GM18499 (cell line): ENCODE results near the gene PEBP1.

Experiments used
- ATAC-seq: cut with Tn5 transposase; IDR thresholded peaks from one replicate; pipeline ENCODE4 v1.9.1; 2021; ENCODE audit warnings: moderate number of reproducible peaks; ENCODE audit not compliant: insufficient read depth, unreplicated experiment

PEBP1 gene

GRCh38 chr12:118135788-118136558, at the start of gene PEBP1:
PEBP1 (plus strand) TSS chr12:118136124; CDS start chr12:118136210, 86 bp downstream.
- ATAC-seq = peak; percentile 79

DNA sequence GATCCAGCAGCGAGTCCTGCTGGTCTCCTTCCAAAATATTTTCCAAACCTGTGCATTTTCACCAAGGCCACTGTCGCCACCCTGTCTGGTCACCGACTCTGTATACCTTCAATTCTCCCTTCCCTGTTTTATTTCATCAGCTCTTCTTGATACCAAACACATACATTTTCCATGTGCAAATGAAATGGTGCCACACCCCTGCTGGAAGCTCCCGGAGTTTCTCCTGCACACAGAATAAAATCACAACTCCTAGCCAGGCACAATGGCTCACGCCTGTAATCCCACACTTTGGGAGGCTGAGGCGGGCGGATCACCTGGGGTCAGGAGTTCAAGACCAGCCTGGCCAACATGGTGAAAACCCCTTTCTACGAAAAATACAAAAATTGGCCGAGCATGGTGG, 46.1 kb upstream of the PEBP1 start:
- no peak for ATAC-seq

DNA sequence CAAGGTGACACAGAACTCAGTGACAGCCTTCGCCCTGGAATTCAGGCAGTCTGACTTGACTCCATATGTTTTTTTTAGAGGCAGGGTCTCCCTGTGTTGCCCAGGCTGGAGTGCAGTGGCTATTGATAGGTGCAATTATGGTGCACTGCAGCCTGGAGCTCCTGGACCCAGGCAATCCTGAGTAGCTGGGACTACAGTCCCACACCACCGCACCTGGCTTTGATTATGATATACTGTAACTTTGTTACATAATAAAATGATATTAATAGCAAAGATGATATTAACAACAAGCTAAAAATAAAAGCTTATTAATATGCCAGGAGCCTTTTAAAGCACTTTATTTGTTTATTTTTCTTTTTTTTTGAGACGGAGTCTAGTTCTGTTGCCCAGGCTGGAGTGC, 41.9 kb upstream of the PEBP1 start:
- ATAC-seq = no peak

- no peak for ATAC-seq
These were observed 37.5 kb upstream of the PEBP1 start for GRCh38 chr12:118098401-118098800.

DNA sequence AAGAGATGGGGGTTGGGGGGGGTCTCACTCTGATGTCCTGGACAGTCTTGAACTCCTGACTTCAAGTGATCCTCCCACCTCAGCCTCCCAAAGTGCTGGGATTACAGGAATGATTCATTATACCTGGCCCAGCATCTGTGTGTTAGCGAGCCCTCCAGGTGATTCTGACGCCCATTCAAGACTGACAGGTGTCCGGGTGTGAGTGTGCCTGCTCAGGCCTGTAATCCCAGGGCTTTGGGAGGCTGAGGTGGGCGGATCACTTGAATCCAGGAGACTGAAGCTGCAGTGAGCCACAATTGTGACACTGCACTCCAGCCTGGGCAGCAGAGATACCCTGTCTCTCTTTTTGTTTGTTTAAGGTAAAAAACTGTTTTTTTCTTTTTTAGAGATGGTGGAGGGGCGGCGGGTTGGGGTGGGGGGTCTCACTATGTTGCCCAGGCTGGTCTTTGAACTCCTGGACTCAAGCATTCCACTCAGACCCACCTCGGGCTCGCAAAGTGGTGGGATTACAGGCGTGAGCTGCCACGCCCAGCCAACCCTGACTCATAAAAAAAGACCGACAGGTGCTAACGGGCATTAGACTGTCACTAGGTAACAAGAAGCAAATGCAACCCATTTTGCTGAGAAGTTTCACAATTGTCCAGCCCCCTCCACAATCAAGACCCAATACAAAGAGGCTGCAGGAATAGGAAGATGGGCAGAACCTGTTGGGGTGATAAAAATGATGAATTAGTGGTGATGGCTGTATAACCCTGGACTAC, 36.8 kb upstream of the PEBP1 start:
- ATAC-seq = no peak

DNA sequence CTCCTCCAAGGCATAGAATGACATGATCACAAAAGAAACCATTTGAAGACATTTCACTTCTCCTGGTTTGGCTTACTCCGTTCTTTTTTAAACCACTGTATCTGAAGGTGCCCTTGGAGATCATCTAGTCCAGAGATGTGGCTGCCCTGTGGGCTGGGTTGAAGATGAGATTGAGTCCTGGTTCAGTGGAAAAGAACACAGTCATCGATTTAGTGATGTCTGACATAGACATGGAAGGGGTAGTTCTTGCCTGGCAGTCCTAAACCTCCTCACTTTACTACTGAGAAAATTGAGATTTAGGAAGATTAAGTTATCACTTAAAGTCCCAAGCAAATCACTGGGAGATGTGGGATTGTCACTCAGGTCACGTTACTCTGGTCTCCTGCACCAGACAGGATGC, 34.9 kb upstream of the PEBP1 start:
- no peak for ATAC-seq

DNA sequence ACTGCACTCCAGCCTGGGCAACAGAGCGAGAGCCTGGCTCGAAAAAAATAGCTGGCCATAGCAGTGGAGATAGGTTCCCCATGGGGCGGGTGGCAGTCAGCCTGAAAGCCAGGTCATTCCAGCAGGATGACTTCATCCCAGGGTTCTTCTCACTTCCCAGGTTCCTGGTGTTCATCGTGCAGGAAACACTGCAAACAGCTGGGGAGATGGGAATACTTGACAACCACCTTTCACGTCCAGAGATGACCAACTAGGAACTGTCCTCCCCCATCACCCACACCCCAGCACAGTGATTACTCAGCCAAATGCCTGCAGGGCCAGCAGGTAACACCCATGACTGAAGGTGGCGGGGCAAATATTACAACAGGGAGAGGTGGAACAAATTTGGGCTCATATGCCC, 33.9 kb upstream of the PEBP1 start:
- ATAC-seq = no peak

DNA sequence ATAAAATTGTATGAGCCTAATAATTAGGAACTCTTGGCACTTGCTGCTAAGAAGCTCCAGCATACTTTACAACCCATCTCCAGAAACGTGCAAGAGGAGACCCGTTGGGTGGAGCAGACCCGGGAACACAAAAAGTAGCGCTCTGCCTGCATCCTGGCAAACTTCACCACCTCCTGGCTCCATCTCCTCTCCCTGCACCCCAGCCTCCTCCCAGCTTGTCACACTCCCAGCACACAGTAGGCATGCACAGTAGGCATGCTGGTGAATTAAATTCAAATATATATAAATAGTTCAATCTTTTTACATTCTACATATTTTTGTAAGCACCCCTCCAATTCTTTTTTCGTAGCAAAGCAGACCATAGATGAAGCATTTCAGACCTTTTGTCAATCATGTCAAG, 33.3 kb upstream of the PEBP1 start:
- ATAC-seq = no peak

GRCh38 chr12:118103201-118103600, 32.7 kb upstream of the PEBP1 start:
- no peak for ATAC-seq

DNA sequence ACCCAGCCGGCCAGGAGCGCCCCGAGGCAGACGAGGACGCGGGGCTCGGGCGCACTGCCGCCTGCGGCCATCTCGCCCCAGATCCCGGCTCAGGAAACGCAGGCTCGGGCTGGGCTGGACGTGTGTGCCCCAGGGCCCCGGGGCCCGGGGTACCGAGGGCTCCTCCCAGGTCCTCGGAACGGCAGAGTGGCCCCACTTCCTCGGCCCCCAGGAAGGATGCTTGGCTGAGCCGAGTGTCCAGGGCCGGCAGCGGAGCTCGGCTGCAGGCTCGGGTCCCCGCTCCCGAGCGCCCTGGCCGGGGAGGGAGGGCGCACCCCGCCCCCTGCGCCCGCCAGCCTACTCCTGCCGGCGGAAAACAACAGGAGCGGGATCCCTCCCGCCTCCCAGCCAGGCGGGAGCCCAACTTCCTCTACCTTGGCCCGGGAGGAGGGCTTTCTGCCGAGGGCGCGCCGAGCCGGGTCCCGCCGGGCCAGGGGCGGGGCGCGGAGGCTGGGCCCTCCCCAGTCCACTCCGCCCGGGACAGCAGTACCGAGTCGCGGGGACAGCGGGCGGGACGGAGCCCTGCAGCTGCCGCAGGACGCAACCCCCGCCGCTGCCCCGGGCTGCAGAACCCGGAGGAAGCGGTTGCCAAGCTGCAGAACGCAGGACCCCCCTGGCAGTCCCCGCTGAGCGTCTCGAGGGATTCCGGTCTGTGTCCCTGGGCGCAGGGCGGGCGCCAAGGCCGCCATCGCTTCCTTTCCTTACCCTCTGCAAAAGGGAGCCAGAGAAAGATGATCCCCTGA, 32.1 kb upstream of the PEBP1 start, which contains the start of gene VSIG10:
Gene VSIG10, minus strand, starts transcription at position 411 of the 782 bp plus-strand sequence. Its CDS starts 340 bp downstream, at position 71.
- ATAC-seq = no peak

- no peak for ATAC-seq
These were observed 28.9 kb upstream of the PEBP1 start for GRCh38 chr12:118107011-118107410.

DNA sequence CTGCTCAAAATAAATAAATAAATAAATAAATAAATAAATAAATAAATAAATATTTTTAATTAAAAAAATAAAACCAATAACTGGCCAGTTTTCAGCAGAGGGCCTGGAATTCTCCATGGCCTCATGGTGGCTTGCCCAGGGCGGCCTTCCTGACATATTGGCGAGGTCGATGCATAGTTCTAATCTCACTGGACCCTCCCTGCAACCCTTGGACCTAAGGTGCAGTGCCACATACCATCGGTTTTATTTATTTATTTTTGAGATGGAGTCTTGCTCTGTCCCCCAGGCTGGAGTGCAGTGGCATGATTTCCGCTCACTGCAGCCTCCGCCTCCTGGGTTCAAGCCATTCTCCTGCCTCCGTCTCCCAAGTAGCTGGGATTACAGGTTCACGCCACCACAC, 28.2 kb upstream of the PEBP1 start:
- no peak for ATAC-seq

DNA sequence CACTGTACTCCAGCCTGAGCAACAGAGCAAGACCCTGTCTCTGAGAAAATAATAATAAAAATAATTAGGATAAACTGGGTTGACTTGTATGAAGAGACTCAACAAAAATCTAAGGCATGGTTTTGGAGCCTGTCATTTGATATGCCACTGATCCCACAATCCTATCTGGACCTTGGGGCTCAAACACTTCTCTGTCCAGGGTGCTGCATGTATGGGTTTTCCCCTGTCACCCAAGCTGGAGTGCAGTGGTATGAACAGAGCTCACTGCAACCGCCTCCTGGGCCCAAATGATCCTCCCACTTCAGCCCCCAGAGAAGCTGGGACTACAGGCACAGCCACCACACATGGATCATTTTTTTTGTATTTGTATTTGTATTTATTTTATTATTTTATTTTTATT, 26.8 kb upstream of the PEBP1 start:
- ATAC-seq = no peak

DNA sequence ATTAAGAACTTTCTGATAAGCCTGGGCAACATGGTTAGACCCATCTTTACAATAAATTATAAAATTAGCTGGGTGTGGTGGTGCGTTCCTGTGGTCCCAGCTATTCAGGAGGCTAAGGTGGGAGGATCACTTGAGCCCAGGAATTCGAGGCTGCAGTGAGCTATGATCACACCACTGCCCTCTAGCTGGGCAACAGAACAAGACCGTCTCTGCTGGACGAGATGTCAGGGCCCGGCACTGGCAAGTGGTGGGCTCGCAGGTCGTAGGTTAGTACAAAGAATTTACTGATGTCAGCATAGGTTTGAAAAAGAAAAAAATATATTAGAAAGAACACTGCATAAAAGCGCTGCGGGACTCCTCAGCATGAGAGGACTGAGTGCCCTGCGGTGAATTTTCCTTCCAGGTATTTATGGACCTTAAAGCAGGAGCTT, 16.5 kb upstream of the PEBP1 start:
- no peak for ATAC-seq

- no peak for ATAC-seq
These were observed 15.2 kb upstream of the PEBP1 start for GRCh38 chr12:118120579-118121363.

GRCh38 chr12:118122264-118122663, 13.7 kb upstream of the PEBP1 start:
- ATAC-seq = no peak

DNA sequence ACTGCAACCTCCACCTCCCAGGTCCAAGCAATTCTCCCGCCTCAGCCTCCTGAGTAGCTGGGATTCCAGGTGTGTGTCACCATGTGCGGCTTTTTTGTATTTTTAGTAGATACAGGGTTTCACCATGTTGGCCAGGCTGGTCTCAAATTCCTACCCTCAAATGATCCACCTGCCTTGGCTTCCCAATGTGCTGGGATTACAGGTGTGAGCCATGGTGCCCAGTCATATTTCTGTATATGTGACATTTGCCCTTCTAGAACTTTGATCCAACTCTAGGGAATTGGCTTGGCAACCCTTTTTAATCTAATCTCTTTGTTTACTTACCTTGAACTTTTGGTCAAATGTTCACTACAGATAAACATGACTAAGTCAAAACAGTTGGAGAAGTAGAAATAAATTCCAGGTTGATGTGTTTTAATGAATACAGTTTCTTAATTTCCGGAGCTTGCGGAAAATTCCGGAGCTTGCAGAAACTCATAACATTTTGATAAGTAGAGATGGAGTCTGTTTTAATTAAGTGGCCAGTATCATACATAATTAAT, 11.5 kb upstream of the PEBP1 start:
- ATAC-seq = no peak

DNA sequence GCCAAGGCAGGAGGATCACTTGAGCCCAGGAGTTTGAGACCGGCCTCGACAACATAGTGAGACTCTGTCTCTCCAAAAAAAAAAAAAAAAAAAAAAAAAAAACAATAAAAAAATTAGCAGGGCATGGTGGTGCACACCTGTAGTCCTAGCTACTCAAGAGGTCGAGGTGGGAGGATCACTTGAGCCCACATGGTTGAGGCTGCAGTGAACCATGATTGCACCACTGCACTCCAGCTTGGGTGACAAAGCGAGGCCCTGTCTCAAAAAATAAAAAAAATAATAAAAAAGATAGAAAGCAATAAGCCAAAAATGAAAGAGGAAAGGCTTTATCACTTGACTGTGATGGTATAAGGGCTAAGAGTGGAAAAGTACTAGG, 10.2 kb upstream of the PEBP1 start:
- no peak for ATAC-seq

GRCh38 chr12:118126119-118126757, 9.7 kb upstream of the PEBP1 start:
- ATAC-seq = no peak
